GM19467 (cell line): ENCODE data around the gene PAX3.

Experiments
- ATAC-seq: cut with Tn5 transposase; IDR thresholded peaks from one replicate; pipeline ENCODE4 v1.9.1; 2021; ENCODE audit warnings: mild to moderate bottlenecking, moderate library complexity; ENCODE audit not compliant: unreplicated experiment

The PAX3 gene

DNA sequence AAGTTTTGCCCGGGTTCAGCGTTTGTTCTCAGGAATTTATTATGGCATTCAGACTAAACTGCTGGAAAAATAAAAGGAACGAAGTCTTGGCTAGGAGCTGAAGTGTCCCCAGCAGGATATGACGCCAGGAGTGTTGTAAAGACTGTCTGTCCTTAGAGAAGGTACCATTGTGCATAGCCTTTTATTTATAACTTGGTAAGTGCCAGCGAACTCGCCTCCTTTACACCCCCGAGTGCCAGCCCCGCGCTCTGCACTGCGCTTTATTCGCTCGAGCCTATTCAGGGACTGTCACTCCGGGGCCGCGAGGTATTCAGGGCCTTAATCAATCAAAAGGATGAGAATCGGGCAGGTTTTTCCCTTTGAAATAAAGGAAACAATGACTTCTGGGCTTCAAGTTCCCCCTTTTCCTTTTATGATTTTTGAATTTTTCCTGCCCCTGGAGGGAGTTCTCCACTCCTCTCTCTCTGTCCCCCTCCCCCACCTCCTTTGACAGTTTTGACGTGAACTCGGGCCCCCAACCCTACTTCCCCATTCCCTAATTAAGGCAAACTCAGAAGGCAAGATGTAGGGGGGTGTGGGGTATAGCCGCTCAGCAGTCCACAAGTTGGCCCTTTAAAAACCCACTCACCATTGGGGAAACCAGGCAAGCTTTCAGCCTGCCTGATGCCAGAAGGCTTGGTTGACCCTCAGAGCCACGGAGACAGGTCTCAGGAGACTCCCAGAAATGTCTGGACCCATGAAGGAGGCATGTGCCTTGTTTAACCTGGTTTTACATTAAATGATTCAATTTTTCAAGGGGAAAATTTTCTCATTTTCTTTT is 1.3 kb upstream of the PAX3 start:
- ATAC-seq: no peak

DNA sequence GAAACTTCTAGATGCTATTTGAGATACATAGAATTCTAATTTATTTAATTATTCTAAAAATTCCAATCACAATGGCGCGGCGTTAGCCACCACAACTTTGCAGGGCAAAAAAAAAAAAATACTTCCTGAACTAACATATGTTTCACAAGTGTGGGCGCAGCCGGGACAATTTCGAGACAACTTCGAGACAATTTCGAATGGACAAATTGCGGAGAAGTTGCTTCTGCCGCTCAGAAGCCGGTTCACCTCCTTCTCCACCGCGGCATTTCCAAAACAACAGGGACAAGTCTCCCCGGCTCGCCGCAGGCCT is 842 bp downstream of the PAX3 start:
- ATAC-seq: no peak

DNA sequence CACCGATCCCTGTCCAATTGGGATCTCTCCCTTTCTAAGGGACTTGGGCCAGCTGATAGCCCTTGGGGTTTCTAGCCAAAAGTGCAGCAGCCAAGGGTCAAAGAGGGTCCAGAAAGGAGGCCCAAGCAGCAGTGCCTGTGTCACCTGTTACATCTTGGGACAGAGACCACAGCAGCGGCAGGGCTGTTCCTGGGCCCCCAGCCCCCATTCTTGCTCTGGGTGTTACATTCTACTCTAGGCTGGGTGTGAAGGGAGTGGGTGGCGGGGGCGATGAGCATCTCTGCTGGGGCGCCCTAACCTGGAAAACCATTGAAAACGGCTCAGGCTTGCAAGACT is 1.2 kb downstream of the PAX3 start:
- ATAC-seq: no peak

DNA sequence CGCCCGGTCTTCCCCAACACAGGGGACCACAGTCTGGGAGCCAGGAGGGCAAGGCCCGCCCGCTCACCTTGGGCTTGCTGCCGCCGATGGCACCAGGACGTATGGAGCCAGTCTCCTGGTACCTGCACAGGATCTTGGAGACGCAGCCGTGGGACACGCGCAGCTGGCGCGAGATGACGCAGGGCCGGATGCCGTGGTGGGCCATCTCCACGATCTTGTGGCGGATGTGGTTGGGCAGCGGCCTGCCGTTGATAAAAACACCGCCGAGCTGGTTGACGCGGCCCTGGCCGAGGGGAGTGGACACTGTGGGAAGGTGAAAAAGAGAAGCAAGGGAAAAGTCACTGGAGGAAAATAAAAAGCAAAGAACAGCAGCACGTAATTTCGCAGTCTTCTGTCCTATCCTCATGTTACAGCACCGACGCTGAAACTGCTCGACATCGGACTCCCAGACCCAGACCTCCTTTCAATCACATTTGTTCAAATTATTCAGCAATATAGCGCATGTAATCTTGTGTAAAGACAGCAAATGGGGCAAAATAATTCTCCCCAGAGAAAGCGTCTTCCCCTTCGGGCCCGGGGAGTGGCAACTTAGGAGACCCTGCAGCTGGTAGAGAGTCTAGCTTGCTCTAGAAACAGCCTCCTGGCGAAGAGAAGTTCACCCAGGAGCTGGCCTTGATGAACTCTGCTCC is 1.7 kb downstream of the PAX3 start:
- ATAC-seq: no peak

DNA sequence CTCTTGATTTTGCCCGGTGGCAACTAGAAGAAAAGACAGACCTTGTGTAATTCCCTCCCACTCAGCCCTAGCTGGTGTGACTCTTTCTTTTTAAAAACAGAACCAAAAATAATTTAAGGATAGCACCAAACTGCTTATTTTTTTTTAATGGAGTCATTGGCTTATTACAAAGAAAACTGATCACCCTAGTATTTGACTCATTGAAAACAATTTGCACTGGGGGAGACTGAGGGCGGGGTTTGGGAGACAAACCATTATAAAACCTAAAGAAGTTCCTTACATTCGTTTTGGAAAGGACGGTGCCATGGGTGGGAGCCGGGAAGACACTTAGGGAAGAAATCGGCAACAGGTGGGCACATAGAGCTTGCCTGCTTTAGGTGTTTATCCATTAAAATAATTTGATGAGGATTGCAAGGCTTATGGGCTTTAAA is 2.5 kb downstream of the PAX3 start:
- no peak for ATAC-seq

DNA sequence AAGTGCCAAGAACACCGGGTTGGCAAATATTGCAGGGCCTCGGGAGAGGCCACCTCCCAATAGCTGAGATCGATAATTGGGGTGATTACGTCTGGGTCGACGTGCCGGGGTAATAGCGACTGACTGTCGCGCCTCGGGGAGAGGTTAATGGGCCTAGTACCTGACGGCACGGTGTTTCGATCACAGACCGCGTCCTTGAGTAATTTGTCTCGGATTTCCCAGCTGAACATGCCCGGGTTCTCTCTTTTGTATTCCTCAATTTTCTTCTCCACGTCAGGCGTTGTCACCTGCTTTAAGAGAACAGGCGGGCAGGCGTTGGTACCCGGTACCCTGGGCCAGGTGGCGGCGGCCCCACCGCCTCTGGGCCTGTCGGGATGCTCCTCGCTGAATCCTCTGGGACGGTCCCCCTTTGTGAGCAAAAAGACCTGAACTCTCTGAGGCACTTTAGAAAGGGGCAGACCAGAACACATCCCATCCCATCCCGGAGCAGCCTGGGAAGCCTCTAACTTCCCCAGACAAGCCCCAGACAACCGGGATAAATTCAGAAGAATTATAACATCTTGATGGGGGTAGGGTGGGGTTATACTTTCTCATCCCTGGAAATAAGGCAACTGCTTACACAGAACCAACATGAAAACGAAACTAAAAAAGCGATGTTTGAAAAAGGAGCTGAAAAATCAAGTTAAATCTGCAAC is 3.3 kb downstream of the PAX3 start:
- ATAC-seq: no peak

DNA sequence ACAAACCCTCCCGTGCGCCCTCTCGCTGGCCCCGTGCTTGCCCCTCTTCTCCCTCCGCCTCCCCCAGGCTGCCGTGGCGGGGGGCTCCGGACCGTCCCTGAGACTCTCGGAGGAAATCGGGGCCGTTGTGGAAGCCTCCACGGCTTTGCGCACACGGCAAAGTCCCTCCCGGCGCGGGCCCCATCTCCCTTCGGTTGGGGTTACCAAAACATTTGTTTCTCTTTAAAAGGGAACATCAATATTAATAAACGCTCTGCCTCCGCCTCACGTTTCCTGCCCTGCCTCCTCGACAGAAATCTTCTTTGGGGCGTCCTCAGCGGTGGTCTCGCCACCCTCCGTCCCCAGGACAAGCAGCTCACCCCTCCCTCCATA is 3.8 kb downstream of the PAX3 start:
- ATAC-seq: no peak

DNA sequence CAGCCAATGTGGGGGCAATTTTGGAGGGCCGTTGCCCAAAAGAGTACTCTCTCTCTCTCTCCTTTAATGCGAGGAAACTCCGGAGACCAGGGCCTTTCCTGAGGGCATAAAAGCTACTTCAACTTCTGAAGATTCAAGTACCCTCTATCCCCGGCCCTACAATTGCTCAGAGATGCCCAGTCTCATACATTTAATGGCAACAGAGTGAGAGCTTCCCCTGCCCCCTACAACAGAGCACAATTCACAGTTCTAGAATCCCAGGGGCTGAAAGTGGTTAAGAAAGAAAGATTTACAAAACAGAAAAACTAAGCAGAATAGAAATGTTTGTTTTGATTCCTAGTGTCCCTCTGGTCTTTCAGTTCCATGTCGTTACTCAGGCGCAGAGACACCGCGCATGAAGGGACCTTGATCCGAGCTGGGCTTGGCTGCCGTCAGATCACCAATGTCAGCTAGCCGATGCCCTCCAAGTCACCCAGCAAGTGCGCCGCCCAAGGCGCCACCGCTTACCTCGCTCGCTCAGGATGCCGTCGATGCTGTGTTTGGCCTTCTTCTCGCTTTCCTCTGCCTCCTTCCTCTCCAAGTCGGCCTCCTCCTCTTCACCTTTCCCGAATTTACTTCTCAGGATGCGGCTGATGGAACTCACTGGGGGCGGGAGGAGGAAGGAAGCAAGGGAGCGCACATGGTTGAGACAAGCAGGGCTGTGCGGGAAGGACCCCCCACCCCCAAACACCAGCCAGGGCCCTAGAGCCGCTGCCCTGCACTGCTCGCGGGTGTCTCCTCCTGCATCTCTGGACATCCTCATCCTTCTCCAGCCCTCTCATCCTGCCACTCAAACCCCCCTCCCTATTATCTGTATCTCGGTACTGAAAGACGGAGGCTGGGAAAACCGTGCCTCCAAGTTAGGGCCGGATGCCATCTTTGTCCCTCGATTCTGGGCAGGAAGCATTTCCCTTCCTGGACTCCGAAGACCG is 4.9 kb downstream of the PAX3 start:
- ATAC-seq: no peak

DNA sequence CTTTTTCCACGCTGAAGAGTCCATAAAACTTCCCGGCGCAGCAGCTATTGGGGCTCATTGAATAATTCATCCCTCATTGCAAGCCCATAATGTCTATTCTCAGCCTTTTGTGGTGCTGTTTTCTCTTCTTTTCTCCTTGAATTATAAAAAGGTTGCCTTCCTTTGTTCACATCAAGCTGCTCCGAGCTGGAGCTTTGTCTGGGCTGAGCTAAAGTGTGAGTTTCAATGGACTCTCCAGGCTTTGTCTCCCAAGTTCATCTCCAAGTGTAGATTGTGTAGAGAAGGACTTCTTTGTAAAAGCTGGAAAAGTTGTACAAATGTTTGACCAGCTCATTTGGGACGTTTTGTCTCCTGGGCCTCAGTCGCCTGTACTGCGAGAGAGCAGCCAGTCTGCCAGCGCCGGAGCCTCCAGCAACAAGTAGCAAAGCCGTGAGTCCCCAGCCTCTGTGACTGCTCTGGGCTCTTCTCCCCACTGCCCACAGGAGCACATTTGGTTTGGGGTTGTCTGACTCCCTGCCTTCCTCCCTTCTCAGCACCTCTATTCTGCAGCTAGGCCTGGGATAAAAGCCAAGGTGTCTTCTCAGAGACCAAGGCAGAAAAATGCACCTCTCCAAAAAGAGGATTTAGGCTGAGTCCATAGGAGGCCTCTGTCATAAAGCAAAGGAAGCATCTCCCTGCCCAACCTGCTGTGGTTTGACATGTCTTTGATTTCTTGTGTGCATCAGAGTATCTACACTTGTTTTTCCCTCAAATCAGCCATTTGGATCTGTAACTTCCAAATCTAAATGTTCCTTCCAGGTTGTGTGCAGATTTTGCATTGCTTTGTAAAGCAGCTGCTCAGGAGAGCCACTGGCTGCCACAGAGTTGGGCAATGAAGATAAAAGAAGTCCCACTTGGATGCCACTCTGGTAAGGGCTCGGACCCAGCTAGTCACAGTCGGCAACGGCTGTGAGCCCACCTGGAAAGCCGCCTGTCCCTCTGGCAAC is 6.4 kb downstream of the PAX3 start:
- no peak for ATAC-seq

DNA sequence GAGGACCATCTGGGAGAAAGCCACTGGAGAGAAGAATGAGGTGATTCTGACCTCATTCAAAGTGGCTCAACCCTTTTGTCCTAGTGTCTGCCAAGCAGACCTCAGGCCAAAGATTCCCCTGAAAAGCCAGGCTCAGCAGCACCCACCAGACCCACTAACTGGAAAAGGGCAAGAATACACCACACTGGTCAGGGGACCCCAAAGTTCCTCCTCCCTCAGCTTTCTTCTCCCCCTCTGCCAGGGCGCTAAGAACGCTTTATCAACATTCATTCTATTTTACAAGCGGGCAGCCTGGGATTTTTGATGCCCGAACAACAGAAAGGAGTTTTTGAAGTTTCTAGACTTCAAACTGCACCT is 7.3 kb downstream of the PAX3 start:
- ATAC-seq: no peak

DNA sequence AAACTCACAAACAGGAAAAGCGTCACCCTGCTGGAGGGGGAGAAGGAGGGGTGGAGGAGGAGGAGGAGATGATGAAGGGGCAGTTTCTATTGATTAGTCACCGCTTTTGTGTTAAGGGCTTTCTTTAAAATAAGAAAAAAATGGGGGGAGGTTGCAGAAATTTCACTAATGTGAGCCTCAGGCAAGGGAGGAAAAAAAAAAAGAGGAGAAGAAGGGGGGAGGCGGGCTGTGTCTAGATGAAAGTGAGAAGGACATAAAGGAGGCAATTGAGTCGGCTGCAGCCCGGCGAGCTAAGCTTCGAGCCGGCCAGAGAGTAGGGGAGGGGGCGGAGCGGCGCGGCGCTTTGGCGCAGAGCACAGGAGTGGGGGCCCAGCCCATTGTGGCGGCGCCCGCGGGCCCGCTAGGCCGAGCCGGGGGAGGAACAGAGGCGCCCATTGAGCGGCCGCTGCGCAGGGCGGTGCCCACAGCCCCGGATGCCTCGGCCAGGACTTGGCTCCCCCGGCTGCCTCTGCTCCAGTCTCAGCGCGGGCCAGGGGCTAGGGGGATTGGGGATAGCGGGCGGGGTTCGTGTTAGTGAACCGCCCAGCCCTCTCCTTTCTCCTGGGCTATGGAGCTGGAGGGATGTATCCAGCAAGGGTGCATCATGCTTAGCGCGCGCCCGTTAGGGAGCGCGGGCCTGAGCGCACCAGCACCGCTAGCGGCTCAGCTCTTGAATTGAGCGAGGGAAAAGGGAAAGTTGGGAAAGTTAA is 7.9 kb downstream of the PAX3 start:
- ATAC-seq: no peak

DNA sequence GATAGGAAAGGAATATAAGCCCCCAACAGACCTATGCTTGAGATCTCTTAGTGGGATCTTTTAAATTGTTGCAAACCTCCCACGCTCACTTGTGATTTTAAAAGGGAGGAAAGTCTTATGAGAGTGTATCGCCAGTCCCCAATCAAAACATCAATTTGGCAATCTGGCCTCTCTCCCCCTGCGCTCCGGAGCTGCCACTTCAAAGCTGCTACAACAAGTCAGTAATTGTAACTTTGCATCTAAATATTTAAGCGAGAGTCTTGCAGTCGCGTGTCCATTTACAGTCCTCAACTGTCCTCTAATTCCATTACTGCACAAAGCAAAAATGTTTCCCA is 8.4 kb downstream of the PAX3 start:
- ATAC-seq: no peak

DNA sequence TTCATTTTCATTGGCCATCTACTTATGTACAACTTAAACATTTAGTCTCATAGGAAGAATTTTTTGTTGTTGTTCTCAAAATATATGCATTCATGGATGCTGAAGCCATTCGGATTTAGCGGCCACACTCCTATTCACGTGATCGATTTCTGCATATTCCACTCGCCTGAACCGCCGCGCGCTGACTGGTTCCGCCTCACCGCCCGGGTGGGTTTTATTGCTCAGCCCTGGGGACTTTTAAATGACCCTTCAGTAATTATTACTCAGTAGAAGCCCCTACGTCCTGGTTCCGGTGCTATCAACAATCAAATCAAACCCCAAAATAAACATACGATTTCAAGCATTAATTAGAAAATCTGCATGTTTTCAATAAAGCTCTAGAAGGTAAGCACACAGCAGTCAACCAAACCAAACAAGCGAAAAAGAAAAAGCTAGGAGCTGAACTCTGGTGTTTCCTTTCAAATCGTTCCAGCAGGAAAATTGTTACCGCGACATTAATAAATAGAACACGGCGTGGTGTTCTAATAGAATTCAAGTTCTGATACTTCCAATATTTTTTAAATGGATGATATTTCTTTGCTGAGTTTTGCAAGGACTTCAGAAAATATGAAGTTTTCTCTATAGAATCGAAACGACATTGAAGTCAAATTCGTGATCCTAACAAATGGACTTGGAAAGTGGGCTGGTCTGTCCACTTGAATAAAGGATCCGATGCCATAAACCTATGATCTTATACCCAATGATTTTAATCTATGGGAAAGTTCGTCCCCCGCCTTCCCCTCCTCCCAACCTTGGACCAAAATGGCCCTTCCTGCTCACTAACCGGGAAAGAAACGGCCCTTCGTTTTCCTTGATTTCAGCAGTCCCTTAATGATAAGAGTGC is 9.3 kb downstream of the PAX3 start:
- no peak for ATAC-seq

DNA sequence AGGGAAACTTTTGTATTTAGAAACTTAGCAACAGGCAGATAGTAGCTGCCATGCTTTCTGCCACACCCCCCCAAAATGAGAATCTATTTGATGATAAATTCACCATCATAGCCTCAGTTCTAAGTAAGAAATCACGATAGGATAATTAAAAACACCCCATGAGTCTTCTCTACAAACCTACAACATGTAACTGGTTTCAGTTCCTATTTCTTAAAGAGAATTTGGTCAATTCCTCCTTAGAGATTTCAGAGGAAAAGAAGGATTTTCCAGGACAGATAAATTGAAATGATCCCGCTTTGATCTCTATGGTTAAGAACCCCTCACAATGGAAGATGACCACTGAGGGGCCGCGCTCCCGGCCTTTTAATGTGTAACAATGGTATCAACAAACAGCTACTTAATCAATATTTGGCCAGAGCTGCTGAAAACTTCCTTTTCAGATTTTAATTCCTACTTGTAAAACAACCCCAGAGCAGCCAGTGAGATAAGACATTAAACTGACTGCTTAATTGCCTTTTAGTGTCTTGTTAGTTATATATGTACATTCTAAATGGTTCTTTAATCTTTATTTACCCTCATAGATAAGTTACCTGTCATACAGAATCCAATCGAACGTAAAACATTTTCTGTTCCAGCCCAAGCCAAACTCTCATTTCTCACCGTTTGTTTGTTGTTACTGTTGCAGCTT is 10.1 kb downstream of the PAX3 start:
- ATAC-seq: no peak

DNA sequence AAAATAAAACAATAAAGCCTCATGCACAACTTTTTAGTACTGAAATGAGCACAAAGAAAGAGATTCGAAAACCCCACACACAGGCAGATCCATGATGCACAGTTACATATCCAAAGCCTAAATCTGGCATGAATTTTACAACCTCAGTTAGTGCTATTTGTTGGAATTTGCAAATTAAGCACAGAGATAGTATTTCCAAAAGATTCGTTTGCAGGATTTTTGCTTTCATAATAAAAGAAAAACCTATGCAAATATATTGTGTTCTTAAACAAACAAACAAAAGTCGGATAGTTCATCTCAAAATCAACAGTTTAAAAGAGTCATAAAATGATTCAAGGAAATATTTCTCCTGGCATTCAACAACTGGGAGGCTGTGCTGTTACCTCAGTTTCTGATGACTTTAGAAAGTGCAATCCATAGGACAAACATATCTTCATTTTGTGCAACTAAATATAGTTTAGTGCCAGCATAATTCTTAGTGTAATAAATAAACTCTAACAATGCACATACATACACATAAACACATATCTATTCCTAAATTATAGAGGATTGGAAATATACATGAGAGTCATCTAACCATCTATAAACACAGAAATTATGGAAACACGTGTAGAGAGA is 10.8 kb downstream of the PAX3 start:
- no peak for ATAC-seq

DNA sequence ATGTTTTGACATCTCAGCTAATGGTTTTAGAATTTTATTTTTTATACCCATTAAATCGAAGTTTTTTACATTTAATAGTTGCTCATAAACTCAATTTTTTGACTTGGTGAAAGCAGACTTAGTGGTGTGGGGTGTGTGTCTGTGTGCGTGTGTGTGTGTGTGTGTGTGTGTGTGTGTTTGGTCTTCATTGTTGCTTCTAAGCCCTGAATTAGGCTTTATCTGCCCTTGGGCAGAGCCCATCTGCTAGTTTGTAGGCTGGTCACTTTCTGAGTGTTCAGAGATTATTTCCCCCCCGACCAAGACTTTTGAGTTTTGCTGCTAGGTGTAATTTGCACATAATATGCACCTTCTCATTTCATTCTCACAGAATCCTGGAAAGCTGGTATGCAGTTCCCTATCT is 14.3 kb downstream of the PAX3 start:
- ATAC-seq: no peak

DNA sequence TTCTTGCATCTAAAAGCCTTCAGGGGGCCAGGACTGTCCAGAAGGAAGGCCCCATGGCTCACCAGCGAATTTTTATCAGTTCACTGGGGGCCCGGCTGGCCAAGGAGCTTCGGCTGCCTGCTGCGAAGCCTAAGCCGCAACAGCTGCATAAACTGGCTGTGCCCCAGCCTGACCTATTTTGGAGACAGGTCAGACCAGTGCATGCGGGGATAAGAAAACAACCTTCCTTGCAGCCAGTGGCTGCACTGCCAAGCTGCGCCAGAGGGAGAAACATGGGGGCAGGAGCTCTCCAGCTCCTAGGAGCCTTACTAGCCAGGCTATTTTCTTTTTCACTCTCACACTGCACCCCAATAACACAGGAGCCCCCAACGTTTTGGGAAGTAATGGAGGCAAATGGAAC is 15.2 kb downstream of the PAX3 start:
- ATAC-seq: no peak

DNA sequence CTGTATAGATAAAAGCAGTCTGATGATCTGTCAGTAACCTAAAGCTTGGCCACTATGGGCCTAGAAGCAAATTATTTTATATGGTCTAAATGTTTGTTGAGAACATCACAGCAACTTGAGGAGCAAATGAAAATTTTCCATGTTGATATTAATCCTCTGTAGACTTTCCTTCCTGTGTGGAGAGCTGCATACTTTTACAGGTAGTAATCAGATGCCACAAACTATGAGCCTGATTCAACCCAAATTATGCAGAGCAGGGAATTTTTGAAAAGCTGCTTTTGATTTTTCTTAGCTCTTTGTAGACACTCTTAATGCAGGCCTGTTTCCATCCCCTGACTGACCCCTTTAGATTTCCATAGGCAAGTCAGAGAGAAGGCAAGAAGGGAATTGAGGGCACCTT is 17.3 kb downstream of the PAX3 start:
- no peak for ATAC-seq
